OCI-LY1 (cell line): ENCODE data around the gene DUT.

Source experiments
- EZH2 ChIP-seq: fragments of 200-600 bp; sonication (generic), shearing (Covaris generic); IDR thresholded peaks from 2 replicates; pipeline ENCODE4 v1.8.0; 2017; ENCODE audit warnings: borderline replicate concordance, mixed run types, mild to moderate bottlenecking, antibody characterized with exemption, low read length, moderate library complexity, mixed read lengths
- TF ChIP-seq, protein P1 (sequence below): fragments of 200-600 bp; sonication (generic), shearing (Covaris generic); IDR thresholded peaks from 2 replicates; pipeline ENCODE4 v1.5.1; 2017; ENCODE audit warnings: mild to moderate bottlenecking, antibody characterized with exemption, low read length, moderate library complexity, mixed read lengths

DNA sequence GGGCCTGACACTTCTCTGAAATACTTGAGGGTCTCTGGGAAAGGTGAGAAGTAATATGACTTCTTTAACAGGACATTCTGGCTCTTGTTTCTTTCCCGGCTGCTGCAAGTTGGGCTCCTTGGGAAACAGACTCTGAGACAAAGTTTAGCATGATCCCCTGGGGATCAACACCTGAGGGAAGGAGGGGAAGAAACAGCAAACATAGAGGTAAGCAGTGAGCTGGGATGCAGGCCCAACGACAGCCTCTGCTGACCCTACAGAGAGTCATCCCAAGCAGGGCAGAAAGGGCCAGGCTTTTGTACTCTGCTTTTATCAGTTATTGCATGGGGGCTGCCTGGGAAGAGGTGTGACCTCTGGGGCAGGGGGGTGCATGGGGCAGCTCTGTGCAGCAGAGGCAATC, 26.8 kb upstream of the DUT start:
- TF ChIP-seq, protein P1, sequence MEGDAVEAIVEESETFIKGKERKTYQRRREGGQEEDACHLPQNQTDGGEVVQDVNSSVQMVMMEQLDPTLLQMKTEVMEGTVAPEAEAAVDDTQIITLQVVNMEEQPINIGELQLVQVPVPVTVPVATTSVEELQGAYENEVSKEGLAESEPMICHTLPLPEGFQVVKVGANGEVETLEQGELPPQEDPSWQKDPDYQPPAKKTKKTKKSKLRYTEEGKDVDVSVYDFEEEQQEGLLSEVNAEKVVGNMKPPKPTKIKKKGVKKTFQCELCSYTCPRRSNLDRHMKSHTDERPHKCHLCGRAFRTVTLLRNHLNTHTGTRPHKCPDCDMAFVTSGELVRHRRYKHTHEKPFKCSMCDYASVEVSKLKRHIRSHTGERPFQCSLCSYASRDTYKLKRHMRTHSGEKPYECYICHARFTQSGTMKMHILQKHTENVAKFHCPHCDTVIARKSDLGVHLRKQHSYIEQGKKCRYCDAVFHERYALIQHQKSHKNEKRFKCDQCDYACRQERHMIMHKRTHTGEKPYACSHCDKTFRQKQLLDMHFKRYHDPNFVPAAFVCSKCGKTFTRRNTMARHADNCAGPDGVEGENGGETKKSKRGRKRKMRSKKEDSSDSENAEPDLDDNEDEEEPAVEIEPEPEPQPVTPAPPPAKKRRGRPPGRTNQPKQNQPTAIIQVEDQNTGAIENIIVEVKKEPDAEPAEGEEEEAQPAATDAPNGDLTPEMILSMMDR = no peak
- TF ChIP-seq EZH2 = no peak
